ENCODE results near the gene FAM156A.
"Not testable (repeated sequence)": the region's sequence is repeated elsewhere in the genome, so short reads cannot be mapped to it uniquely, and the experiment has no call there.

Gene FAM156A

DNA sequence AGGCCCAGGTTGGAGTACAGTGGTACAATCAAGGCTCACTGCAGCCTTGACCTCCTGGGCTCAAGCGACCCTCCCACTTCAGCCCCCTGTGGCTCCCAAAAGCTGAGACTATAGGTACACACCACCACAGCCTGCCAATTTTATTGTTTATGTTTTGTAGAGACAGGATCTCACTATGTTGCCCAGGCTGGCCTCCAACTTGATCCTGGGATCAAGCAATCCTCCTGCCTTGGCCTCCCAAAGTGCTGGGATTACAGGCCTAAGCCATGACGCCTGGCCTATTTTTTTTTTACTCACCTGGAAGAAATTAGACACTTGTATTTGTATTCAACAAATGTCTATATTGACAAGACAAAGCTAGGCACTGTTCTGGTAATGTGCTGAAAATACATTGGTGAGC lies 25.1 kb downstream of the FAM156A start (continued):
- TF ChIP-seq, protein P1, sequence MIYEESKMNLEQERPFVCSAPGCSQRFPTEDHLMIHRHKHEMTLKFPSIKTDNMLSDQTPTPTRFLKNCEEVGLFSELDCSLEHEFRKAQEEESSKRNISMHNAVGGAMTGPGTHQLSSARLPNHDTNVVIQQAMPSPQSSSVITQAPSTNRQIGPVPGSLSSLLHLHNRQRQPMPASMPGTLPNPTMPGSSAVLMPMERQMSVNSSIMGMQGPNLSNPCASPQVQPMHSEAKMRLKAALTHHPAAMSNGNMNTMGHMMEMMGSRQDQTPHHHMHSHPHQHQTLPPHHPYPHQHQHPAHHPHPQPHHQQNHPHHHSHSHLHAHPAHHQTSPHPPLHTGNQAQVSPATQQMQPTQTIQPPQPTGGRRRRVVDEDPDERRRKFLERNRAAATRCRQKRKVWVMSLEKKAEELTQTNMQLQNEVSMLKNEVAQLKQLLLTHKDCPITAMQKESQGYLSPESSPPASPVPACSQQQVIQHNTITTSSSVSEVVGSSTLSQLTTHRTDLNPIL (CRISPR knock-in tag; IDR thresholded peaks at IDR 0.05; ENCODE audit: low read depth), result no peak

DNA sequence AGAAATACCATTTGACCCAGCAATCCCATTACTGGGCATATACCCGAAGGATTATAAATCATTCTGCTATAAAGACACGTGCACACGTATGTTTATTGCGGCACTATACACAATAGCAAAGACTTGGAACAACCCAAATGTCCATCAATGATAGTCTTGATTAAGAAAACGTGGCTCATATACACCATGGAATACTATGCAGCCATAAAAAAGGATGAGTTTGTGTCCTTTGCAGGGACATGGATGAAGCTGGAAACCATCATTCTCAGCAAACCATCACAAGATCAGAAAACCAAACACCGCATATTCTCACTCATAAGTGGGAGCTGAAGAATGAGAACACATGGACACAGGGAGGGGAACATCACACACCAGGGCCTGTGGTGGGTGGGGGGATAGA lies 28.1 kb downstream of the FAM156A start:
- ATAC-seq, result not testable (repeated sequence)

- TF ChIP-seq, protein P1 (CRISPR knock-in tag; IDR thresholded peaks at IDR 0.05; ENCODE audit: low read depth), result no peak
- TF ChIP-seq ZNF565 (CRISPR knock-in tag; conservative IDR thresholded peaks at IDR 0.05; ENCODE audit: low read depth) (no peak), ZFP30 (CRISPR knock-in tag; IDR thresholded peaks at IDR 0.05) (no peak), CSDC2 (CRISPR knock-in tag; IDR thresholded peaks at IDR 0.05) (no peak), TSHZ2 (CRISPR knock-in tag; IDR thresholded peaks at IDR 0.05) (no peak), ZNF8 (CRISPR knock-in tag; IDR thresholded peaks at IDR 0.05) (no peak), PATZ1 (CRISPR knock-in tag; IDR thresholded peaks at IDR 0.05; ENCODE audit: borderline replicate concordance) (no peak), OSR1 (CRISPR knock-in tag; IDR thresholded peaks at IDR 0.05) (no peak), ISL1 (CRISPR knock-in tag; IDR thresholded peaks at IDR 0.05) (no peak), GLIS3 (CRISPR knock-in tag; IDR thresholded peaks at IDR 0.05) (no peak), PPARA (CRISPR knock-in tag; IDR thresholded peaks at IDR 0.05; ENCODE audit: borderline replicate concordance) (no peak), ZC3H10 (CRISPR knock-in tag; IDR thresholded peaks at IDR 0.05) (no peak), RARB (CRISPR knock-in tag; IDR thresholded peaks at IDR 0.05) (no peak), TOX (CRISPR knock-in tag; IDR thresholded peaks at IDR 0.05; ENCODE audit: borderline replicate concordance) (no peak), ESRRG (CRISPR knock-in tag; IDR thresholded peaks at IDR 0.05) (no peak), ZFP3 (CRISPR knock-in tag; IDR thresholded peaks at IDR 0.05) (no peak), SNAI2 (CRISPR knock-in tag; IDR thresholded peaks at IDR 0.05) (no peak), BACH2 (CRISPR knock-in tag; IDR thresholded peaks at IDR 0.05; ENCODE audit: borderline replicate concordance) (no peak), TCF4 (CRISPR knock-in tag; IDR thresholded peaks at IDR 0.05; ENCODE audit: borderline replicate concordance) (no peak)
- TF ChIP-seq, protein P2, sequence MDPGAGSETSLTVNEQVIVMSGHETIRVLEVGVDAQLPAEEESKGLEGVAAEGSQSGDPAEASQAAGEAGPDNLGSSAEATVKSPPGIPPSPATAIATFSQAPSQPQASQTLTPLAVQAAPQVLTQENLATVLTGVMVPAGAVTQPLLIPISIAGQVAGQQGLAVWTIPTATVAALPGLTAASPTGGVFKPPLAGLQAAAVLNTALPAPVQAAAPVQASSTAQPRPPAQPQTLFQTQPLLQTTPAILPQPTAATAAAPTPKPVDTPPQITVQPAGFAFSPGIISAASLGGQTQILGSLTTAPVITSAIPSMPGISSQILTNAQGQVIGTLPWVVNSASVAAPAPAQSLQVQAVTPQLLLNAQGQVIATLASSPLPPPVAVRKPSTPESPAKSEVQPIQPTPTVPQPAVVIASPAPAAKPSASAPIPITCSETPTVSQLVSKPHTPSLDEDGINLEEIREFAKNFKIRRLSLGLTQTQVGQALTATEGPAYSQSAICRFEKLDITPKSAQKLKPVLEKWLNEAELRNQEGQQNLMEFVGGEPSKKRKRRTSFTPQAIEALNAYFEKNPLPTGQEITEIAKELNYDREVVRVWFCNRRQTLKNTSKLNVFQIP (CRISPR knock-in tag; IDR thresholded peaks at IDR 0.05; ENCODE audit: borderline replicate concordance, low read depth), result no peak
- no peak for ATAC-seq
Measured at GRCh38 chrX:52923781-52924241, 34.5 kb downstream of the FAM156A start.

DNA sequence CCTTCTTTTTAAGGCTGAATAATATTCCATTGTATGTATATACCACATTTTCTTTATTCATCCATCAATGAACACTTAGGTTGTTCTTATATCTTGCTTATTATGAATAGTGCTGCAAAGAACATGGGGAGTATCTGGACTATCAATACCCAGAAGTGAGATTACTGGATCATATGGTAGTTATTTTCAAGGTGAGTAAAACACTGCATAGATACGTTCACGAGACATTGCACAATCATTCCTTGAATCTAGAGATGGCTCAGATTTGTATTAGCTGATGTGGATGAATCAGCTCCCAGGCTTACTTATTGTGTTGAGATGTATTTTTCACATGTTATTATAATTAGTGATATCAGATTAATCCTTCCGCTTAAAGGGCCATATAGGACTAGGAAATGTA lies 43.6 kb downstream of the FAM156A start:
- not testable (repeated sequence) for ATAC-seq

DNA sequence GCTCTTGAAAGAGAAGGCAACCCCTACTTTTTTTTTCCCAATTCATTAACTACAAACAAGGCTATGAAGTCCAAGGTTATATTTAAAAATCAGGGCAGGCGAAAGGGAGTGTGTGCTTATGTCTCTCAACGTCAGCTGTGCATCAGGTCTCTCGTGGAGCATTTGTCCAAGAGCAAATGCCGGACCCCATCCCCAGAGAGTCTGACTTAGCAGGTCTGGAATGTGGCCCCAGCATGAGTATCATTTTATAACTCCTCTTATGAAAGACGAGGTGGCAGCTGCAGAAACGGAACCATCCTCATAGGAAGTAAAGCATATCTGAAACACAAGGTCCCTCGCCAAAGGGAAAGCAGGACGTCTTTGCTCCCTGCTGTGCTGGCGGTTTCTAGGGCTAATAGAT lies 44.6 kb downstream of the FAM156A start:
- ATAC-seq, result not testable (repeated sequence)

DNA sequence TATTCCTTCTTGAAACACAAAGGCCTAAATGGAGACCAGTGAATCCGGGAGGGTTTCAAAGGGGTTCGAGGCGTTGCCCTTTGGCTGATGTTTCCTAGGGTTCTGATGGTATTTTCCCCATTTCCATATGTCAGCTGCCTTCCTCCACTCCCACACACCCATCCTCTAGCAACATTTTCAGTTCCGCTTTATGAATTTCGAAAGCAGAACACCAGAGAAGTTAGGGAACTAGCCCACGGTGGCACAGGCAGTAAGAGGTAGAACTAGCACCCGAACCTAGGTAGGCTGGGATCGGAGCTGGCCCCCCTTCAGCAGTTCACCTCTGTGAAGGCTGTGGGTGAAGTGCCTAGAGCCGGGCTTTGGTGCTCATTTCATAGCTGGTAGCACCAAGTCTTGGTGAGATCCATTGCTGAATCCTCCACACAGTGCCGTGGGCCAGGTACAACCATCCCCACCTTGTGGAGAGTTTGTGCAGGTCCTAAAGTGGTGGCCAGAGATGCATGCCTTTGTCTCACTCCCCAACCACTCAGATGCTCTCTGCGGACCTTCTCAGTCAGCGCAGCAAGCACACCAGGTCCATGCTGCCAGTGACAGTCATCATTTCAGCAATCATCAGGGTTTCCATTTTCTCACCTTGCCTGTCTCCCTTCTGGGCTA lies 48.9 kb downstream of the FAM156A start:
- not testable (repeated sequence) for ATAC-seq

DNA sequence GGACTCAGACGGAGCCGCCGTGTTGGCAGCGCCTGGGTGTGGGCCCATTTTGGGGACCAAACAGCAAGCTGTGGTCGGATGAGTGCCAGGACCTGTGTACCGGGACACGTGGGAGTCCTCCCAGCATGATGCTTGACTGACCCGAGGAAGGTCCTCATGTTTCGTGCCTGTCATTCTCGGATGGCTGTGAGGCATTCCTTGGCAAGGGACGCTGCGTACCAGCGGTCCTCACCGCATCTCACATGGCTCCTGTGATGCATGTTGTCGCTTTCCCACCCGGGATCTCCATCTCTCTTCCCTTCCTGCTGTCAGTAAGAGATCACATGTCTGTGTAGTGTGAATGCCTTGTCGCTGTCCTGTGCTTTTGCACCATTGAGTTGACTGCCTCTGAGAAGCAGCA lies 50.4 kb downstream of the FAM156A start:
- not testable (repeated sequence) for ATAC-seq

DNA sequence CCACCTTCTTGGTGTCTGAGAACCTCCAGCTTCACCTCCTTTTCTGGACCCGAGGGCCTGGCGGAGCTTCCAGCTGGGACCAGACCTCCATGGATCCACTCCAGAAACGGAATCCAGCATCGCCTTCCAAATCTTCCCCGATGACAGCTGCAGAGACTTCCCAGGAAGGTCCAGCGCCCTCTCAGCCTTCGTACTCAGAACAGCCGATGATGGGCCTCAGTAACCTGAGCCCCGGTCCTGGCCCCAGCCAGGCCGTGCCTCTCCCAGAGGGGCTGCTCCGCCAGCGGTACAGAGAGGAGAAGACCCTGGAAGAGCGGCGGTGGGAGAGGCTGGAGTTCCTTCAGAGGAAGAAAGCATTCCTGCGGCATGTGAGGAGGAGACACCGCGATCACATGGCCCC lies 51.2 kb downstream of the FAM156A start:
- not testable (repeated sequence) for ATAC-seq

- peak; percentile 66; the same call in 2 of the 3 replicates for ATAC-seq
Measured at GRCh38 chrX:52906072-52906471, 52.2 kb downstream of the FAM156A start.

- ATAC-seq, result not testable (repeated sequence)
Measured at GRCh38 chrX:52905531-52905930, 52.8 kb downstream of the FAM156A start.

All from SK-N-SH treated with all-trans-retinoic acid at 6 μM for 48 hours (cell line).